HepG2 (cell line): ENCODE measurements around the gene KIF2C. TPM values are rescaled to one million over a fixed set of nuclear protein-coding genes. Genes with fewer than 3 reads are reported as not detected.

Experiments used
- CENPT ChIP-seq: sonication (generic); formaldehyde crosslinking; IDR thresholded peaks from 2 replicates; pipeline ENCODE4 v1.8.0; 2022; ENCODE audit warnings: low read depth, mild to moderate bottlenecking, moderate library complexity, missing genetic modification reagents
- E2F5 ChIP-seq: sonication (generic); formaldehyde crosslinking; conservative IDR thresholded peaks from 2 replicates; pipeline ENCODE4 v1.4.0; 2020; ENCODE audit warnings: missing genetic modification reagents
- FOXJ3 ChIP-seq: sonication (generic); formaldehyde crosslinking; IDR thresholded peaks from 2 replicates; pipeline ENCODE4 v1.4.0; 2020; ENCODE audit warnings: missing genetic modification reagents, mild to moderate bottlenecking, borderline replicate concordance
- GABPB1 ChIP-seq: IDR thresholded peaks from 2 replicates; pipeline ENCODE4 v1.6.1; 2016; ENCODE audit warnings: mild to moderate bottlenecking, missing genetic modification reagents, moderate library complexity, missing compliant biosample characterization
- HCFC1 ChIP-seq: fragments of 150-350 bp; IDR thresholded peaks from 2 replicates; pipeline ENCODE4 v1.6.1; 2014; ENCODE audit warnings: low read depth, low read length
- HNF4A ChIP-seq: sonication (generic); formaldehyde crosslinking; IDR thresholded peaks from 2 replicates; pipeline ENCODE4 v1.4.0; 2020; ENCODE audit warnings: missing genetic modification reagents
- MIXL1 ChIP-seq: IDR thresholded peaks from 2 replicates; pipeline ENCODE4 v1.6.1; 2016
- SP140L ChIP-seq: sonication (generic); formaldehyde crosslinking; IDR thresholded peaks from 2 replicates; pipeline ENCODE4 v1.4.0; 2020; ENCODE audit warnings: missing genetic modification reagents, borderline replicate concordance
- TRIM24 ChIP-seq: sonication (generic); formaldehyde crosslinking; IDR thresholded peaks from 2 replicates; pipeline ENCODE4 v1.8.0; 2022; ENCODE audit warnings: mild to moderate bottlenecking, missing genetic modification reagents
- ZBTB38 ChIP-seq: sonication (generic); formaldehyde crosslinking; IDR thresholded peaks from 2 replicates; pipeline ENCODE4 v1.5.1; 2020; ENCODE audit warnings: mild to moderate bottlenecking, missing genetic modification reagents
- ZFP36L2 ChIP-seq: sonication (generic); formaldehyde crosslinking; IDR thresholded peaks from 2 replicates; pipeline ENCODE4 v1.4.0; 2020; ENCODE audit warnings: missing genetic modification reagents
- ZNF224 ChIP-seq: sonication (generic); formaldehyde crosslinking; IDR thresholded peaks from 2 replicates; pipeline ENCODE4 v1.5.0; 2020; ENCODE audit warnings: mild to moderate bottlenecking, missing genetic modification reagents
- ZNF232 ChIP-seq: sonication (generic); formaldehyde crosslinking; IDR thresholded peaks from 2 replicates; pipeline ENCODE4 v1.4.0; 2020; ENCODE audit warnings: missing genetic modification reagents, borderline replicate concordance
- ZNF251 ChIP-seq: sonication (generic); formaldehyde crosslinking; IDR thresholded peaks from 2 replicates; pipeline ENCODE4 v1.9.0; 2021; ENCODE audit warnings: mild to moderate bottlenecking, missing genetic modification reagents
- ZNF280B ChIP-seq: sonication (generic); formaldehyde crosslinking; IDR thresholded peaks from 2 replicates; pipeline ENCODE4 v1.5.0; 2020; ENCODE audit warnings: missing genetic modification reagents, mild to moderate bottlenecking, borderline replicate concordance
- ZNF317 ChIP-seq: sonication (generic); formaldehyde crosslinking; IDR thresholded peaks from 2 replicates; pipeline ENCODE4 v1.5.0; 2020; ENCODE audit warnings: mild to moderate bottlenecking, missing genetic modification reagents
- ZNF318 ChIP-seq: sonication (generic); formaldehyde crosslinking; IDR thresholded peaks from 2 replicates; pipeline ENCODE4 v1.4.0; 2020; ENCODE audit warnings: mild to moderate bottlenecking, missing genetic modification reagents
- ZNF326 ChIP-seq: sonication (generic); formaldehyde crosslinking; IDR thresholded peaks from 2 replicates; pipeline ENCODE4 v1.4.0; 2020; ENCODE audit warnings: missing genetic modification reagents, borderline replicate concordance
- ZNF580 ChIP-seq: IDR thresholded peaks from 2 replicates; pipeline ENCODE4 v1.6.1; 2016; ENCODE audit warnings: low read depth, borderline replicate concordance
- polyA plus RNA-seq, 8 experiments: library from polyadenylated mRNA; depleted of rRNA in 3 of 8; stranded (reverse) in 7 of 8; unstranded in 1 of 8; fragments of >200 nt; fragmentation: Illumina TruSeq in 4 of 8; extraction: Trizol in 4 of 8; gene quantifications; 2 replicates each; pipeline versions ENCODE4 v1.2.1 to v1.2.3, GENCODE V29; 2011 to 2016; ENCODE audit warnings: low read depth in 4 of 8, missing spikeins in 1 of 8, mixed read lengths in 1 of 8; ENCODE audit not compliant: insufficient read depth in 1 of 8
- total RNA-seq, 5 experiments: library from RNA; depleted of rRNA; stranded (reverse); fragments of >200 nt; fragmentation: Illumina TruSeq; extraction: Trizol; gene quantifications; 2 replicates each; pipeline ENCODE4 v1.2.3, GENCODE V29; 2016; ENCODE audit warnings: low read depth in 1 of 5

The KIF2C gene
- total and polyA plus RNA-seq, 2 of the 13 experiments (the other 11 are each of a cell fraction or from before 2014, with no cell fraction given), result 29.7 to 53.7 TPM

GRCh38 chr1:44799770-44800584 lies 60.3 kb downstream of the KIF2C start, which contains the start of gene PLK3 (continued):
- peak; percentile 92 for TF ChIP-seq ZNF580 (CRISPR knock-in tag)
- no peak; the same call in 1 of the 2 replicates for TF ChIP-seq SP140L (CRISPR knock-in tag)
- no peak for TF ChIP-seq ZNF318 (CRISPR knock-in tag)
- TF ChIP-seq ZNF251 (CRISPR knock-in tag), result no peak; the same call in 1 of the 2 replicates
- TF ChIP-seq CENPT (CRISPR knock-in tag), result no peak
- TF ChIP-seq GABPB1 (CRISPR knock-in tag), result peak; percentile 70; the same call in 1 of the 2 replicates
- no peak for TF ChIP-seq ZNF326
- TF ChIP-seq ZNF232 (CRISPR knock-in tag), result no peak; the same call in 1 of the 2 replicates
- TF ChIP-seq ZBTB38 (CRISPR knock-in tag), result peak; percentile 63; the same call in 1 of the 2 replicates
- peak; percentile 25; the same call in 1 of the 2 replicates for TF ChIP-seq HNF4A
- no peak for TF ChIP-seq TRIM24 (CRISPR knock-in tag)
- TF ChIP-seq ZNF317 (CRISPR knock-in tag), result peak; percentile 72; the same call in 1 of the 2 replicates
- TF ChIP-seq FOXJ3, result no peak
- no peak for TF ChIP-seq ZFP36L2 (CRISPR knock-in tag)
- TF ChIP-seq ZNF224, result peak; percentile 97
- peak; percentile 6; the same call in 1 of the 2 replicates for TF ChIP-seq HCFC1
- no peak; the same call in 1 of the 2 replicates for TF ChIP-seq E2F5 (CRISPR knock-in tag)
- TF ChIP-seq ZNF280B (CRISPR knock-in tag), result peak; percentile 96
- peak; percentile 68; the same call in 1 of the 2 replicates for TF ChIP-seq MIXL1 (CRISPR knock-in tag)
